T-cell (primary cell): ENCODE data around the gene SELPLG. TPM values are rescaled to one million over a fixed set of nuclear protein-coding genes. Genes with fewer than 3 reads are reported as not detected.
A peak's percentile ranks its signal among the peaks of the same experiment; 100 is the strongest.

ENCODE experiments used
- ATAC-seq, 4 experiments: fragments of 200-7000 bp in 3 of 4; fragments of 150-1000 bp in 1 of 4; cut with Tn5 transposase; replicated peaks in 1 of 4; 1 replicate in 3 of 4; 2 replicates in 1 of 4; pipeline ENCODE4 v1.10.0; 2021; ENCODE audit warnings: moderate library complexity in 3 of 4, mild to moderate bottlenecking in 2 of 4, moderate number of reproducible peaks in 1 of 4
- CTCF ChIA-PET, 2 donors: fragments of 300-600 bp; sonication (Branson Sonifier 250); formaldehyde crosslinking; loops; one replicate each; lab custom pipeline; 2022; ENCODE audit warnings: antibody characterized with exemption in 2 of 2; lab: Charles Lee
- POLR2A ChIA-PET, 2 donors: fragments of 300-600 bp; sonication (Branson Sonifier 250); formaldehyde crosslinking; loops; one replicate each; lab custom pipeline; 2022; ENCODE audit warnings: antibody characterized with exemption in 2 of 2; lab: Charles Lee
- DNase-seq, 35 experiments: peaks; one replicate each; pipeline versions ENCODE4 v3.0.0 to v3.0.0-alpha.2; 2013 to 2023
- H3K27ac ChIP-seq: one replicate; pipeline ENCODE4 v1.5.1; 2013; ENCODE audit warnings: low read length
- H3K27me3 ChIP-seq, 2 experiments: replicated peaks in 1 of 2; 1 replicate in 1 of 2; 2 replicates in 1 of 2; pipeline versions ENCODE4 v1.6.1 to v1.7.0; 2013; ENCODE audit warnings: low read length in 1 of 2, mixed read lengths in 1 of 2; ENCODE audit not compliant: control insufficient read depth in 2 of 2, insufficient read depth in 2 of 2; ENCODE audit errors: extremely low read depth in 1 of 2
- H3K36me3 ChIP-seq, 2 donors: 1 replicate in 1 of 2; 2 replicates in 1 of 2; pipeline versions ENCODE4 v1.6.1 to v1.7.0; 2013; ENCODE audit warnings: low read length in 1 of 2; ENCODE audit not compliant: control insufficient read depth in 2 of 2, insufficient read depth in 1 of 2; ENCODE audit errors: extremely low read depth in 1 of 2
- H3K4me1 ChIP-seq, 2 experiments: 1 replicate in 1 of 2; 2 replicates in 1 of 2; pipeline versions ENCODE4 v1.6.1 to v1.7.0; 2013; ENCODE audit warnings: low read length in 2 of 2, mixed read lengths in 1 of 2; ENCODE audit not compliant: insufficient read depth in 2 of 2, control insufficient read depth in 1 of 2; ENCODE audit errors: extremely low read depth in 1 of 2
- H3K4me3 ChIP-seq, 2 donors: 1 replicate in 1 of 2; 2 replicates in 1 of 2; pipeline versions ENCODE4 v1.5.1 to v1.7.0; 2013; ENCODE audit warnings: mild to moderate bottlenecking in 2 of 2, low read length in 1 of 2, moderate library complexity in 1 of 2; ENCODE audit not compliant: control insufficient read depth in 1 of 2; ENCODE audit errors: extremely low read depth in 1 of 2
- H3K9me3 ChIP-seq: 2 replicates; pipeline ENCODE4 v1.7.0; 2013
- H3K27ac Mint-ChIP-seq, 2 donors: one replicate each; pipeline ENCODE4 v1.8.0; 2020 to 2021; ENCODE audit warnings: mild to moderate bottlenecking in 2 of 2, mixed read lengths in 2 of 2
- H3K27me3 Mint-ChIP-seq, 2 donors: one replicate each; pipeline ENCODE4 v1.8.0; 2021 to 2022; ENCODE audit warnings: mixed read lengths in 2 of 2
- H3K36me3 Mint-ChIP-seq: one replicate; pipeline ENCODE4 v1.8.0; 2021; ENCODE audit warnings: mixed read lengths
- H3K4me1 Mint-ChIP-seq, 3 donors: one replicate each; pipeline ENCODE4 v1.8.0; 2020 to 2022; ENCODE audit warnings: mixed read lengths in 3 of 3, mild to moderate bottlenecking in 1 of 3
- H3K4me3 Mint-ChIP-seq, 3 donors: one replicate each; pipeline ENCODE4 v1.8.0; 2020 to 2022; ENCODE audit warnings: mild to moderate bottlenecking in 3 of 3, mixed read lengths in 3 of 3, moderate library complexity in 3 of 3
- H3K9me3 Mint-ChIP-seq, 3 donors: one replicate each; pipeline ENCODE4 v1.8.0; 2020 to 2022; ENCODE audit warnings: mixed read lengths in 3 of 3
- WGBS: methylation state at CpG from one replicate; pipeline ENCODE4 v1.1.5; 2013; ENCODE audit warnings: missing lambda C conversion rate; ENCODE audit not compliant: insufficient coverage; 5-methylcytosine and 5-hydroxymethylcytosine counted together
- total RNA-seq, 35 experiments: library from RNA in 6 of 35; stranded (reverse) in 6 of 35; fragments of 120-200 nt in 1 of 35; gene quantifications; one replicate each; pipeline versions ENCODE4 v1.2.1 to v1.2.4 and lab custom pipeline; 2013 to 2026

Gene SELPLG
- total RNA-seq, 5 donors from 2014 or later (not counting 1 experiment from before 2014, with no cell fraction given) = 102 to 220 (median 215) TPM

GRCh38 chr12:108582978-108583770 is 50.5 kb downstream of the SELPLG start:
- Histone ChIP-seq H3K36me3 (no peaks in the 10 kb centered on the region), H3K9me3 (no peaks in the 10 kb centered on the region), H3K27me3 (peaks cover 0 to 6% of the 10 kb centered on the region in 2 experiments), H3K4me1 (no peaks in the 10 kb centered on the region), H3K27ac (no peak overlapping the region), H3K4me3 (no peak overlapping the region)
- 94% methylated on average over 6 of the region's 10 CpGs for WGBS
- ChIA-PET POLR2A (no interaction called here), CTCF (no interaction called here)
- DNase-seq (no peak), ATAC-seq (no peak)
- H3K27me3 Mint-ChIP-seq = no peaks in the 10 kb centered on the region
- no peaks in the 10 kb centered on the region for H3K36me3 Mint-ChIP-seq
- H3K9me3 Mint-ChIP-seq = peaks cover 0 to 10% (median 0%) of the 10 kb centered on the region in 3 donors
- H3K4me1 Mint-ChIP-seq = peaks cover 0 to 8% (median 3%) of the 10 kb centered on the region in 3 donors
- H3K4me3 Mint-ChIP-seq = no peak overlapping the region
- H3K27ac Mint-ChIP-seq = no peak overlapping the region

DNA sequence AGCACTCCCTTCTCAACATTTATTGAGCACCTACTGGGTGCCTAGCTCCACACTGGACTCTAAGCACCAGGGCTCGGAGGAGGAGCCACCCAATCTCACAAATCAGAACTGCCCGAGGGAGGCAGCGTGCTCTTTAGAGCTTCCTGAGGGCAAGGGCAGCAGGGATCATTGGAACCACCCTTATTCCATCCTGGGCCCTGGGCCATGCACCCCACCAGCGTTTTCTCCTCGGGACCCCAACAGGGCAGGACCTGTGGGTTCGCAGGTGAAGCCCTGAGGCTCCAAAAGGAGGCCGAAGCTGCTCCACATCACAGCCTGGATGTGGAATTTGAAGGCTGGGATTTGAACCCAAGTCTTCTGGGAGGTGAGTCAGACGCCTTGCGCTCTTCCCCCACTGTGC is 51.2 kb downstream of the SELPLG start:
- H3K27ac Mint-ChIP-seq = no peak overlapping the region
- 90% methylated on average over 7 of the region's 9 CpGs for WGBS
- Histone ChIP-seq H3K27ac (no peak overlapping the region), H3K27me3 (peaks cover 0 to under 1% of the 10 kb centered on the region in 2 experiments), H3K4me1 (no peaks in the 10 kb centered on the region), H3K36me3 (no peaks in the 10 kb centered on the region), H3K4me3 (no peak overlapping the region), H3K9me3 (no peaks in the 10 kb centered on the region)
- DNase-seq (no peak), ATAC-seq (no peak)
- H3K4me3 Mint-ChIP-seq = no peak overlapping the region
- H3K9me3 Mint-ChIP-seq = peaks cover 0 to 10% (median 0%) of the 10 kb centered on the region in 3 donors
- H3K36me3 Mint-ChIP-seq = no peaks in the 10 kb centered on the region
- POLR2A ChIA-PET = no interaction called here
- CTCF ChIA-PET = no interaction called here
- no peaks in the 10 kb centered on the region for H3K27me3 Mint-ChIP-seq
- peaks cover 1 to 8% (median 5%) of the 10 kb centered on the region in 3 donors for H3K4me1 Mint-ChIP-seq

- H3K27ac ChIP-seq = no peak overlapping the region
- CTCF ChIA-PET = no interaction called here
- no peaks in the 10 kb centered on the region for H3K4me1 ChIP-seq
- WGBS = 89% methylated on average over 31 of the region's 33 CpGs
- DNase-seq = no peak
- no peaks in the 10 kb centered on the region for H3K36me3 ChIP-seq
- H3K27me3 ChIP-seq = no peaks in the 10 kb centered on the region
- no peaks in the 10 kb centered on the region for H3K36me3 Mint-ChIP-seq
- no peaks in the 10 kb centered on the region for H3K27me3 Mint-ChIP-seq
- H3K4me3 Mint-ChIP-seq = no peak overlapping the region
- no peaks in the 10 kb centered on the region for H3K9me3 ChIP-seq
- no peak overlapping the region for H3K27ac Mint-ChIP-seq
- ATAC-seq = no peak
- H3K9me3 Mint-ChIP-seq = peaks cover 0 to 10% (median 0%) of the 10 kb centered on the region in 3 donors
- POLR2A ChIA-PET = no interaction called here
- peaks cover 6 to 14% (median 12%) of the 10 kb centered on the region in 3 donors for H3K4me1 Mint-ChIP-seq
- H3K4me3 ChIP-seq = no peak overlapping the region
These were observed 52.1 kb downstream of the SELPLG start for GRCh38 chr12:108581311-108582227.

- POLR2A ChIA-PET = no interaction called here
These were observed 53.2 kb downstream of the SELPLG start for GRCh38 chr12:108580531-108580930.

DNA sequence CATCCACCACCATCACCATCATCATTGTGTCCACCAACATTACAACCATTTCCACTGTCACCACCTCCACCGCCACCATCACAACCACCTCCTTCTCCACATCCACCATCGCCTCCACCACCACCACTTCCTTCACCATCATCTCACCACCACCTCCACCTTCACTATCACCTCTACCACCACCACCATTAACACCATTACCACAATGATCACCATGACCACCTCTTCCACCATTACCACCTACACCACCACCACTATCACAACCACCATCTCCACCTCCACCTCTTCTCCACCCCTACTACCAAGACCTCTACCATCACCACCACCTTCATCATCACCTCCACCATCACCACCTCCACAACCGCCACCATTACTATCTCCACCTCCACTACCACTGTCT is 54.9 kb downstream of the SELPLG start:
- H3K4me3 ChIP-seq = no peak overlapping the region
- no peak overlapping the region for H3K27ac ChIP-seq
- H3K4me1 ChIP-seq = peaks cover 2 to 10% of the 10 kb centered on the region in 2 experiments
- peaks cover 29 to 41% (median 36%) of the 10 kb centered on the region in 3 donors for H3K4me1 Mint-ChIP-seq
- no peaks in the 10 kb centered on the region for H3K36me3 Mint-ChIP-seq
- ChIA-PET CTCF (no interaction called here), POLR2A (no interaction called here)
- no peaks in the 10 kb centered on the region for H3K27me3 ChIP-seq
- H3K4me3 Mint-ChIP-seq = no peak overlapping the region
- H3K9me3 Mint-ChIP-seq = peaks cover 0 to 10% (median 0%) of the 10 kb centered on the region in 3 donors
- H3K36me3 ChIP-seq = no peaks in the 10 kb centered on the region
- WGBS = 69% methylated on average over 2 of the region's 3 CpGs
- DNase-seq (no peak), ATAC-seq (no peak)
- no peaks in the 10 kb centered on the region for H3K9me3 ChIP-seq
- H3K27me3 Mint-ChIP-seq = no peaks in the 10 kb centered on the region
- H3K27ac Mint-ChIP-seq = peak overlapping the region in 1 of 2 donors; percentile 29

More at GRCh38 chr12:108580531-108580930, 53.2 kb downstream of the SELPLG start:
- Mint-ChIP-seq H3K27me3 (no peaks in the 10 kb centered on the region), H3K4me3 (no peak overlapping the region), H3K36me3 (no peaks in the 10 kb centered on the region), H3K9me3 (peaks cover 0 to 10% (median 0%) of the 10 kb centered on the region in 3 donors), H3K27ac (no peak overlapping the region), H3K4me1 (peaks cover 14 to 24% (median 22%) of the 10 kb centered on the region in 3 donors)
- no peak overlapping the region for H3K27ac ChIP-seq
- ATAC-seq (no peak), DNase-seq (no peak)
- no peak overlapping the region for H3K4me3 ChIP-seq
- peaks cover 0 to under 1% of the 10 kb centered on the region in 2 experiments for H3K4me1 ChIP-seq
- WGBS = 89% methylated on average over 2 of the region's 3 CpGs
- no peaks in the 10 kb centered on the region for H3K9me3 ChIP-seq
- H3K36me3 ChIP-seq = no peaks in the 10 kb centered on the region
- CTCF ChIA-PET = no interaction called here
- no peaks in the 10 kb centered on the region for H3K27me3 ChIP-seq

DNA sequence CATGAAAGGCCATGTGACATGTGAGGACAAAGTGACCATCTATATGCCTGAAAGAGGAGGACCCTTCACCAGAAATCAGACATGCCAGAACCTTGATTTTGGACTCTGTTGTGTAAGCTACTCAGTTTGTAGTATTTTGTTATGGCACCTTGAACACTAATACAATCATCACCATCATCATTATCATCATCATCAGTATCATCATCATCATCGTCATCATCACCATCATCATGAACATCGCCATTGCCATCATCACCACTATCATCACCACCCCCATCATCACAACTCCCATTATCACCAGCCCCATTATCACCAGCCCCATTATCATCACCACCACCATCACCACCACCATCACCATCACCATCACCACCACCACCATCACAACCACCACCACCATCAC is 55.4 kb downstream of the SELPLG start:
- 100% methylated on average over 2 of the region's 2 CpGs for WGBS
- ChIA-PET CTCF (interaction anchor here in 1 of 2 donors (1.3 kb wide), 1 partner anchor 12 kb away, joined by 4 read pairs; no protein-coding TSS in a partner anchor), POLR2A (no interaction called here)
- no peak overlapping the region for H3K27ac Mint-ChIP-seq
- ATAC-seq = no peak
- no peak overlapping the region for H3K4me3 Mint-ChIP-seq
- H3K27me3 Mint-ChIP-seq = no peaks in the 10 kb centered on the region
- no peak for DNase-seq
- H3K27ac ChIP-seq = no peak overlapping the region
- H3K9me3 Mint-ChIP-seq = peaks cover 0 to 10% (median 0%) of the 10 kb centered on the region in 3 donors
- H3K4me1 Mint-ChIP-seq = peaks cover 32 to 44% (median 40%) of the 10 kb centered on the region in 3 donors
- no peaks in the 10 kb centered on the region for H3K36me3 ChIP-seq
- H3K27me3 ChIP-seq = no peaks in the 10 kb centered on the region
- no peaks in the 10 kb centered on the region for H3K9me3 ChIP-seq
- no peaks in the 10 kb centered on the region for H3K36me3 Mint-ChIP-seq
- H3K4me1 ChIP-seq = peaks cover 2 to 12% of the 10 kb centered on the region in 2 experiments
- no peak overlapping the region for H3K4me3 ChIP-seq
